HCT116 (cell line): Measurements from ENCODE around the gene IMPA2. TPM values are rescaled to one million over a fixed set of nuclear protein-coding genes. Genes with fewer than 3 reads are reported as not detected.

Experiments
- ATAC-seq: fragments of 200-7000 bp; cut with Tn5 transposase; 2 replicates; pipeline ENCODE4 v1.9.1; 2020; ENCODE audit warnings: mild to moderate bottlenecking, moderate library complexity
- BruUV-seq: library from RNA; stranded (reverse); fragments of 400-500 nt; replicated peaks from 2 replicates; lab custom pipeline; 2021; lab: Mats Ljungman, UMichigan
- CTCF ChIA-PET: fragments of 300-600 bp; sonication (Branson Sonifier 250); formaldehyde crosslinking; loops from one replicate; lab custom pipeline; 2021; ENCODE audit warnings: antibody characterized with exemption; lab: Charles Lee
- POLR2A ChIA-PET: fragments of 300-600, 350-600 bp; sonication (Branson Sonifier 250); formaldehyde crosslinking; loops from one replicate; lab custom pipeline; 2021; ENCODE audit warnings: antibody characterized with exemption; lab: Charles Lee
- RAD21 ChIA-PET, 2 experiments: fragments of 300-600 bp; sonication (Branson Sonifier 250); formaldehyde crosslinking; loops; one replicate each; lab custom pipeline; 2023; ENCODE audit warnings: low total read pairs in 2 of 2; ENCODE audit not compliant: uncharacterized antibody in 2 of 2, unreplicated experiment in 2 of 2, low non-redundant PET in 1 of 2; lab: Charles Lee
- DNase-seq: peaks from one replicate; pipeline ENCODE4 v3.0.0-alpha.2; 2010; ENCODE audit warnings: low read depth, low spot score
- H2AFZ ChIP-seq: fragments of 200-600 bp; shearing (Covaris generic), sonication (generic); 2 replicates; pipeline ENCODE4 v1.6.1; 2017; ENCODE audit warnings: low read depth, mixed run types, mixed read lengths, antibody characterized with exemption, low read length; ENCODE audit not compliant: poor library complexity, severe bottlenecking
- H3K27ac ChIP-seq: 2 replicates; pipeline ENCODE4 v1.5.1; 2012; ENCODE audit warnings: low read depth, low read length
- H3K27me3 ChIP-seq: fragments of 200-600 bp; sonication (generic); 2 replicates; pipeline ENCODE4 v1.6.1; 2016; ENCODE audit warnings: mixed run types, low read length, mixed read lengths; ENCODE audit not compliant: insufficient read depth
- H3K36me3 ChIP-seq, 2 experiments: fragments of 200-500 bp in 1 of 2; fragments of 200-600 bp in 1 of 2; sonication (Bioruptor generic) in 1 of 2; sonication (generic) in 1 of 2; 2 replicates each; pipeline versions ENCODE4 v1.5.1 to v1.6.1; 2014 to 2016; ENCODE audit warnings: low read length in 2 of 2, inconsistent platforms in 1 of 2, mixed read lengths in 1 of 2, mixed run types in 1 of 2; ENCODE audit not compliant: insufficient read depth in 2 of 2, control insufficient read depth in 1 of 2
- H3K4me1 ChIP-seq, 2 experiments: fragments of 200-600 bp in 1 of 2; sonication (generic) in 1 of 2; 2 replicates each; pipeline versions ENCODE4 v1.5.1 to v1.6.1; 2012 to 2017; ENCODE audit warnings: low read length in 2 of 2, inconsistent platforms in 1 of 2, mild to moderate bottlenecking in 1 of 2, mixed read lengths in 1 of 2, mixed run types in 1 of 2, moderate library complexity in 1 of 2; ENCODE audit not compliant: insufficient read depth in 2 of 2, control insufficient read depth in 1 of 2
- H3K4me2 ChIP-seq: fragments of 200-600 bp; sonication (generic); 2 replicates; pipeline ENCODE4 v1.6.1; 2017; ENCODE audit warnings: mixed run types, low read length, mixed read lengths
- H3K4me3 ChIP-seq, 2 experiments: fragments of 200-600 bp in 1 of 2; sonication (generic) in 1 of 2; replicated peaks in 1 of 2; 2 replicates each; pipeline ENCODE4 v1.5.1; 2011 to 2016; ENCODE audit warnings: low read length in 2 of 2, control low read depth in 1 of 2, low read depth in 1 of 2, mild to moderate bottlenecking in 1 of 2, mixed read lengths in 1 of 2, mixed run types in 1 of 2
- H3K79me2 ChIP-seq: fragments of 200-600 bp; sonication (generic); 2 replicates; pipeline ENCODE4 v1.6.1; 2017; ENCODE audit warnings: mild to moderate bottlenecking, mixed run types, low read length, moderate library complexity, mixed read lengths; ENCODE audit not compliant: insufficient read depth
- H3K9ac ChIP-seq: fragments of 200-600 bp; sonication (generic); 2 replicates; pipeline ENCODE4 v1.6.1; 2016; ENCODE audit warnings: low read length, mixed read lengths
- H3K9me2 ChIP-seq: fragments of 200-600 bp; sonication (generic), shearing (Covaris generic); 2 replicates; pipeline ENCODE4 v1.6.1; 2017; ENCODE audit warnings: mixed run types, mild to moderate bottlenecking, moderate library complexity; ENCODE audit not compliant: insufficient read depth
- H3K9me3 ChIP-seq, 2 experiments: fragments of 200-500 bp in 1 of 2; fragments of 200-600 bp in 1 of 2; sonication (Bioruptor generic) in 1 of 2; sonication (generic) in 1 of 2; 2 replicates each; pipeline ENCODE4 v1.6.1; 2014 to 2017; ENCODE audit warnings: low read length in 2 of 2, mixed read lengths in 2 of 2, inconsistent platforms in 1 of 2, low read depth in 1 of 2, mild to moderate bottlenecking in 1 of 2, mixed run types in 1 of 2, moderate library complexity in 1 of 2; ENCODE audit not compliant: control insufficient read depth in 1 of 2, insufficient read depth in 1 of 2
- H4K20me1 ChIP-seq: fragments of 200-600 bp; sonication (generic), shearing (Covaris generic); 2 replicates; pipeline ENCODE4 v1.6.1; 2017; ENCODE audit warnings: mixed run types, mild to moderate bottlenecking, moderate library complexity; ENCODE audit not compliant: insufficient read depth
- CBX3 ChIP-seq: IDR thresholded peaks from 2 replicates; pipeline ENCODE4 v1.6.1; 2012; ENCODE audit warnings: low read depth
- CEBPB ChIP-seq: IDR thresholded peaks from 2 replicates; pipeline ENCODE4 v1.6.1; 2012; ENCODE audit warnings: low read depth
- CTCF ChIP-seq, 3 experiments: fragments of 200-600 bp in 1 of 3; sonication (generic) in 1 of 3; IDR thresholded peaks in 2 of 3; conservative IDR thresholded peaks in 1 of 3; 2 replicates each; pipeline ENCODE4 v1.5.1; 2012 to 2017; ENCODE audit warnings: low read depth in 2 of 3, low read length in 2 of 3, antibody characterized with exemption in 1 of 3, borderline replicate concordance in 1 of 3, control low read depth in 1 of 3, mild to moderate bottlenecking in 1 of 3, mixed read lengths in 1 of 3, mixed run types in 1 of 3, moderate library complexity in 1 of 3; ENCODE audit not compliant: insufficient read depth in 1 of 3
- EGR1 ChIP-seq: IDR thresholded peaks from 2 replicates; pipeline ENCODE4 v1.6.1; 2012; ENCODE audit warnings: low read depth
- ELF1 ChIP-seq: IDR thresholded peaks from 2 replicates; pipeline ENCODE4 v1.6.1; 2012; ENCODE audit warnings: low read depth, borderline replicate concordance
- EZH2 ChIP-seq: fragments of 200-600 bp; sonication (generic); IDR thresholded peaks from 2 replicates; pipeline ENCODE4 v1.6.1; 2017; ENCODE audit warnings: antibody characterized with exemption, mixed run types
- POLR2A ChIP-seq: IDR thresholded peaks from 2 replicates; pipeline ENCODE4 v1.7.0; 2011; ENCODE audit warnings: borderline replicate concordance; ENCODE audit not compliant: insufficient read depth, insufficient read length; ENCODE audit errors: extremely low read depth
- POLR2AphosphoS5 ChIP-seq: IDR thresholded peaks from 2 replicates; pipeline ENCODE4 v1.6.1; 2011; ENCODE audit warnings: mild to moderate bottlenecking, low read depth, low read length, moderate library complexity
- RAD21 ChIP-seq: IDR thresholded peaks from 2 replicates; pipeline ENCODE4 v1.6.1; 2012; ENCODE audit warnings: low read depth, mild to moderate bottlenecking
- SIN3A ChIP-seq: IDR thresholded peaks from 2 replicates; pipeline ENCODE4 v1.6.1; 2012; ENCODE audit warnings: low read depth
- SP1 ChIP-seq: IDR thresholded peaks from 2 replicates; pipeline ENCODE4 v1.6.1; 2012; ENCODE audit warnings: low read depth
- SRF ChIP-seq: IDR thresholded peaks from 2 replicates; pipeline ENCODE4 v1.6.1; 2012; ENCODE audit warnings: low read depth
- TCF7L2 ChIP-seq: IDR thresholded peaks from 2 replicates; pipeline ENCODE4 v1.7.0; 2011; ENCODE audit warnings: borderline replicate concordance, inconsistent platforms; ENCODE audit not compliant: insufficient read depth, insufficient read length; ENCODE audit errors: extremely low read depth
- YY1 ChIP-seq: IDR thresholded peaks from 2 replicates; pipeline ENCODE4 v1.6.1; 2011; ENCODE audit warnings: low read length, low read depth, moderate library complexity, mild to moderate bottlenecking; ENCODE audit not compliant: insufficient replicate concordance; ENCODE audit errors: extremely low read depth
- ZFX ChIP-seq: fragments of 450-650 bp; IDR thresholded peaks from 2 replicates; pipeline ENCODE4 v1.6.1; 2017
- ZNF274 ChIP-seq: fragments of 200-500 bp; sonication (Bioruptor generic); IDR thresholded peaks from 2 replicates; pipeline ENCODE4 v1.6.1; 2014; ENCODE audit warnings: mild to moderate bottlenecking, low read depth, low read length, inconsistent platforms
- intact Hi-C: fragments of 100-400 bp; cut with micrococcal nuclease; formaldehyde crosslinking; loops from 2 replicates; pipeline ENCODE4 v1.10.0; 2022
- total RNA-seq: library from RNA; stranded (reverse); gene quantifications from one replicate; pipeline ENCODE4 v1.2.1, GENCODE V29; 2021; ENCODE audit not compliant: unreplicated experiment
- TF ChIP-seq, protein P1 (sequence below): IDR thresholded peaks from 2 replicates; pipeline ENCODE4 v1.6.1; 2011; ENCODE audit warnings: mild to moderate bottlenecking, low read length, moderate library complexity; ENCODE audit not compliant: insufficient replicate concordance; ENCODE audit errors: extremely low read depth
- TF ChIP-seq, protein P2 (sequence below): IDR thresholded peaks from 2 replicates; pipeline ENCODE4 v1.6.1; 2012

Gene IMPA2
- total RNA-seq, 1 experiment from 2014 or later = 32.5 TPM

GRCh38 chr18:12066910-12067511 lies 85.7 kb downstream of the IMPA2 start:
- ChIA-PET RAD21 (no interaction called here), CTCF (interaction anchor here (1.5 kb wide), 1 partner anchor 169 kb away, joined by 8 read pairs; no protein-coding TSS in a partner anchor), POLR2A (no interaction called here)
- ATAC-seq = no peak
- Histone ChIP-seq H3K36me3 (no peaks in the 10 kb centered on the region), H3K9me2 (no peaks in the 10 kb centered on the region), H3K4me3 (no peak overlapping the region), H3K9ac (no peak overlapping the region), H3K27me3 (no peaks in the 10 kb centered on the region), H3K79me2 (no peaks in the 10 kb centered on the region), H3K27ac (no peak overlapping the region), H3K4me1 (peaks cover 0 to 3% of the 10 kb centered on the region in 2 experiments; a peak in 1 of 4 replicates), H3K9me3 (no peaks in the 10 kb centered on the region), H2AFZ (no peak overlapping the region), H3K4me2 (no peak overlapping the region), H4K20me1 (no peaks in the 10 kb centered on the region)
- intact Hi-C loops = no loop called here
- no TSS peak for BruUV-seq
- TF ChIP-seq ZFX (no peak), SP1 (no peak), CBX3 (no peak), EZH2 (no peak), POLR2A (no peak), ELF1 (no peak), EGR1 (no peak), RAD21 (no peak), CEBPB (no peak), CTCF (IDR thresholded peaks at IDR 0.05 in 2 of 3, conservative IDR thresholded peaks at IDR 0.05 in 1 of 3; ENCODE audit: borderline replicate concordance in 1 of 3, insufficient read depth in 1 of 3, low read depth in 2 of 3, low read length in 2 of 3) (no peak), TCF7L2 (no peak), SIN3A (no peak), SRF (no peak), ZNF274 (no peak), YY1 (no peak), POLR2AphosphoS5 (no peak)
- TF ChIP-seq, protein P1, sequence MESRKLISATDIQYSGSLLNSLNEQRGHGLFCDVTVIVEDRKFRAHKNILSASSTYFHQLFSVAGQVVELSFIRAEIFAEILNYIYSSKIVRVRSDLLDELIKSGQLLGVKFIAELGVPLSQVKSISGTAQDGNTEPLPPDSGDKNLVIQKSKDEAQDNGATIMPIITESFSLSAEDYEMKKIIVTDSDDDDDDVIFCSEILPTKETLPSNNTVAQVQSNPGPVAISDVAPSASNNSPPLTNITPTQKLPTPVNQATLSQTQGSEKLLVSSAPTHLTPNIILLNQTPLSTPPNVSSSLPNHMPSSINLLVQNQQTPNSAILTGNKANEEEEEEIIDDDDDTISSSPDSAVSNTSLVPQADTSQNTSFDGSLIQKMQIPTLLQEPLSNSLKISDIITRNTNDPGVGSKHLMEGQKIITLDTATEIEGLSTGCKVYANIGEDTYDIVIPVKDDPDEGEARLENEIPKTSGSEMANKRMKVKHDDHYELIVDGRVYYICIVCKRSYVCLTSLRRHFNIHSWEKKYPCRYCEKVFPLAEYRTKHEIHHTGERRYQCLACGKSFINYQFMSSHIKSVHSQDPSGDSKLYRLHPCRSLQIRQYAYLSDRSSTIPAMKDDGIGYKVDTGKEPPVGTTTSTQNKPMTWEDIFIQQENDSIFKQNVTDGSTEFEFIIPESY = no peak
- TF ChIP-seq, protein P2, sequence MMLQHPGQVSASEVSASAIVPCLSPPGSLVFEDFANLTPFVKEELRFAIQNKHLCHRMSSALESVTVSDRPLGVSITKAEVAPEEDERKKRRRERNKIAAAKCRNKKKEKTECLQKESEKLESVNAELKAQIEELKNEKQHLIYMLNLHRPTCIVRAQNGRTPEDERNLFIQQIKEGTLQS = no peak
- no peak for DNase-seq
